Measurements from ENCODE around the gene NFATC1.

NFATC1 gene

DNA sequence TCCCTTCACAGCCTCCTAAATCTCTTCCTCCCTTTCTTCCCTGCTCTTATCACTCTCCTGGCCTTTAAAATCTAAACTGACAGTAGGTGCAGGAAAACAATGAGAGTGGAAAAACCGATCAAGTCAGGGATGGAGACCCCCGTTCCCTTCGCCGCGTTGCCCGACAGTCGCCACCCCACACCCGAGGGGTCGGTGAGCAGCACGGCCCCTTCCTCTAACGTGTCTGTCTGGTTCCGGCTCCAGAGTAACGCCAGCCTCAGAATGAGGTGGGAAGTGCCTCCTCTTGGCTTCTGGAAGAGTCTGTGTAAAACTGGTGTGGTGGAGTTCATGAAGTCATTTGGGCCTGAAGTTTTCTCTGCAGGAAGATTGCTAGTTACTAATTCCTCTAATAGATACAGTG lies 138.6 kb downstream of the NFATC1 start:
- no peak for DNase-seq (ENCODE audit: low read depth in 2 of 2)

DNA sequence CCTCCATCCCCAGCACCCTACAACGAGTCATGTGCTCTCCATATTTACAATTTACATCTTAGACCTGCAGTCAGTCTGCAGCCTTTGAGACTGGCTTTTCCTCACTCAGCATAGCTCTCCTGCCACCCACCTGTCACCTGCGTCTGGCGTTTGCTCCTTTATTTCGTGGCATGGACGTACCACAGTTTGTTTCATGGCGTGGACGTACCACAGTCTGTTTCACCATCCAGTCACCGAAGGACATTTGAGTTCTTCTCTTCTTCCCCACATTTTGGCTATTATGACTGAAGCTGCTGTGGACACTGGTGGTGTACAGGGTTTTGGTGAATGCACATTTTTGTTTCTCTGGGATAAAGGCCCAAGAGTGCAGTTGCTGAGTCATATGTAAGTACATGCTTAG lies 142.0 kb downstream of the NFATC1 start:
- DNase-seq (ENCODE audit: low read depth in 2 of 2): no peak

DNA sequence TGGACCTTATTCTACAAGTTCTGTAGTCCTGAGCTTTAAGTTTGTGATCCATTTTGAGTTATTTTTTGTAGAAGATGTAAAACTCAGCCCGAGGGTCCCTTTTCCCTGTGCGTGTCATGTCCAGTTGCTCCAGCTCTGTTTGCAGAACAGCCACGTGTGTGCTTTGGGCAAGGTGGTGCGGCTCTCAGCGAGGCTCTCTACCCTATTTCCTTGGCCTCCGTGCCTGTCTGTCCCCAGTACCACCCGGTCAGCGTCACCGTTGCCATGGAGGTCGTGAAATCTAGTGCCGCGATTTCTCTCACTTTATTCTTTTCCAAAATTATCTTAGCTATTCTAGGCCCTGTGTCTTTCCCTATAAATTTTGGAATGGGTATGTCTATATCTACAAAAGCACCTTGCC lies 142.9 kb downstream of the NFATC1 start:
- DNase-seq (ENCODE audit: low read depth in 2 of 2): no peak

DNA sequence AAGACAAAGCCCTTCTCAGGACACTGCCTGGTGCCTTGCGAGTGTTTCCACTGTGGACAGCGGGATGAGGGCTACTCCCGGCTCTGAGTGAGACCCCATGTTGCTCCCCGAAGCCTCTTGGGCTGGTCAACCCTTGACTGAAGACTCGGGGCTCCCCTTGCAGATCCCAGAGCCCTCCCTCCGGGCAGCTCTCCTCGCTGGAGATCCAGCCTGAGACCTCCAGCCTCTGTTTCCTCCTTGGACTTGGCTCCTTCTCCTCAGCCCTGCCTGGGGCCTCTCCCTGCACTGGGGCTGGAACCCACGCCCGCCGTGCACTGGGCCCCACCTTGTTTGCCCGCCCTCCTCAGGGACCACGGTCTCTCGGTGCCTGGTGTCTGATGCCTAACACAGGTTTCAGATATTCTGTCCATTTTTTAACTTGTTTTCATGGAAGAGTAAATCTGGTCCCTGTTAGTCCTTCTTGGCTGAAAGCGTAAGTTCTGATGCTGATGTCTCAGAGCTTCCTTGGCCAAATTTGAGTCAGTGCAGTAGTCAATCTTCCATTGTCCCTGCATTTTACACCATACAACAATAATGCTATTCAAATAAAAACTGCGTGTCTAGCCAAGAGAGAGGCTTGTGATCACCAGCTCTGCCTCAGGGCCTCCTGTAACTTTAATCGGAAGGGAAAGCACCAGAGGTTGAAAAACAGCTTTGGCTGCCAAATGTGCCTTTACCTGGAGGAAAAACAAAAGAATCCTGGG lies 144.6 kb downstream of the NFATC1 start:
- no peak for DNase-seq (ENCODE audit: low read depth in 2 of 2)

DNA sequence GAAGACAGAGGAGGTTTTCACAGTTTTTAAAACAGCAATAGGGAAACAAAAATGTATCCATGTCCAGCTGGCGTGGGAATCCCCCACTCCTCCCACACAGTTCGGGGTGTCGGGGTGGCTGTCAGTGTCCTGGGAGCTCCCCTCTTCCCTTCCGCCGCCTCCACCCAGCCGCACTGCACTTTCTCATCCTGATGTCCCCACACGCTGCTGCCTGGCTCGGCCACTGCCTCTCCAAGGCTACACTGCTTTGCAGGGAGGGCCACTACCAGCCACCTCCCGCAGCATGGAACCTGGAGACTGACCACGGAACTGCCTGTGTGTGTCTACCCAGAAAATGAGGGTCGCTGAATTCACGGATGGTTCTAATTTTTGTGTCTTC lies 145.2 kb downstream of the NFATC1 start:
- no peak for DNase-seq (ENCODE audit: low read depth in 2 of 2)

DNA sequence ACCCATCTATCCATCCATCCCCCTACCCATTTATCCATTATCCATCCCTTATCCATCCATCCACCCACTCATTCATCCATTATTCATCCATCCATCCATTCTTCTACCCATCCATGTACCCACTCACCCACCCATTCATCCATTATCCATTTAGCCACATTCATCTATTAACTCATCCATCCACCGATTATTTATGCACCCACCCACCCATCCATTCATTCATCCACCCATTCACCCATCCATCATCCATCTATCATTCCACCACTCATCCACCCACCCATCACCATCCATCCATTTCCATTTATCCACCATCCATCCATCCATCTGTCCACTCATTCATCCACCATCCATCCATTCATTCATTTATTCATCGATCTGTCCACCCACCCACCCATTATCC lies 146.5 kb downstream of the NFATC1 start:
- no peak for DNase-seq (ENCODE audit: low read depth in 2 of 2)

DNA sequence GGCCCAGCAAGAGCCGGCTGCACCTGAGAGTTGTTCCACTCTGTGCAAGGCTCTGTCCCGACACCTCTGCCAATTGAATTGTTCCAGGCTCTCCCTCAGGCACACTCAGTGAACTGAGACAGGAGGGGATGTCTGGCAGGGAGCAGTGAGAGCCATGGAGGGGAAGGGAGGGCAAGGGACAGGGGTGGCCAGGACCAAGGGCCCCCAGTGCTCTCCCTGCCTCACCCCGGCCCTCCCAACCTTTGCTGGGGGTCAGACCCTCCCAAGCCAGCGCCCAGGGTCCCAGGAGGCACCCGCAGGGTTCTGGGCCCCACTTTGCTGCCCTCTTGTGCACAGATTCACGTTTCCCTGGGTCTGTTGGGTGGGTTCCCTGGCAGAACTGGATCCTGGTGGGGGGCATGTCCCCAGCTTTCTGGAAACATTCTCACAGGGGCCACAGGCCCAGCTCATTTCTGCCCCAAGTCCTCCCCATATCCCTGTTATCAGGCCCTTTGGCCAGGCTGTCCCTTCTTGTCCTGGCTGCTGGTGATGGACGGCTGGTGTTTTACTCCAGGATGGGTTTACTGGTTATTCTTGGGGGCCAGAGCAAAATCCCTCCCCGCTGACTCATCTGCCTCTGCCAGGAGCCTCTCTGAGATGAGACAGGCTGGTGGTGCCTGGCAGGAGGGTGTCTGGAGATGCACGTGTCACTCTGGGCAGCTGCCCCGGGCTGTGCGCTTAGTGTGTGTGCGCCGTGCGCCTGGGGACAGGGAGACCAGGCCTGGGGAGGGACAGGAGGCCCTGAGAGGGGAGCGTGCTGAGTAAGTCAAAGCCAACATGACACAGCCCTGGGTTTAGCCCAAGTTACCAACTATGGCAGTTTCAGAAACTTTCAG lies 147.4 kb downstream of the NFATC1 start:
- no peak for DNase-seq (ENCODE audit: low read depth in 2 of 2)

DNA sequence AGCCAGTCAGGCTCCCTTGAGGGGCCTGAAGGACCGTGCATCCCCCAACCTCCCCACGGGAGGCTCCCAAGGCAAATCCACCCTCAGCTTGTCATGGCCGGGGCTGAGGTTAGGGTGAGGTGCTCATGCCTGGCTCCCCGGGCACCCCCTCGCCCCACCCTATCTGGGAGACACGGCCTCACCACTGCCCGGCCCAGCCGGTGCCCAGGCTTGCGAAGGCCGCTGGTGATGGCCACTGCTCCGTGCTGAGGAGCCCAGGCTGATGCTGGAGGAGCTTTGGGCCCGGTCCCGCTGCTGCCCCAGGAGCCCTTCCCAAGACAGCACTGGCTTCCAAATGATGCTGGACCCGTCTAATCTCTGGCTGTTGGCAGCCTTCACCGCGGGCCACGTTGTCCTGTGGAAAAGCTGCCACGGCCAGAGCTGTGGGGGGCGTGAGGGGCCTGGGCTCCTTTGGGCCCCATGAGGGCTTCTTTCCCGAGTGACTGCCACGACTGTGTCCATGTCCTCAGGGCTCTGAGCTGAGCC lies 148.2 kb downstream of the NFATC1 start:
- no peak for DNase-seq (ENCODE audit: low read depth in 2 of 2)

DNA sequence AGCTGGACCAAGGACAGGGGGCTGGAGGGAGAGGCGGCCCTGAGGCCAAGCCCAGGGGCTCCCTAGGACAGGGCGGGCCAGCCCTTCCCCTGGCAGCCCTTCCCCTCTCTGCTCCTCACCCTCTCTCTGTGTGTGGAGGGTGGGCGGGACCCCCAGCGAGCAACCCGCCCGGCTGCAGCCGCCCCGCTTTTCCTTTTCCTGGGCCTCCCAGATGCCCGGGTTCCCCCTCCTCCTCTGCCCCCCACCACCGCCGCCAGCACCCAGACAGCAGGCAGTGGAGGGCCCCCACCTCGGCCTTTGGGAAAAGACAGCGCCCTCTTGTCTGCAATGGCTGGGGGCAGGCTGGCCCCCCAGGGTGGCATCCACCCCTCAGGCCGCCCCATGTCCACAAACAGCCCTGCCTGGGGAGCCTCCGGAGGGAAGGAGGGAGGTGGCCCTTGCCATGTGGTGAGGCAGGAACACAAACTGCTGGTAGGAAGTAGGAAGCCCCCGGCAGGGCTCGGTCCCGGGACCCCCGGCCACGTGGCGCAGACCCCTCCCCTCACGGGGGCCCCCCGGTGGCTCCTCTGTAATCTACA lies 148.7 kb downstream of the NFATC1 start:
- no peak for DNase-seq (ENCODE audit: low read depth in 2 of 2)

DNA sequence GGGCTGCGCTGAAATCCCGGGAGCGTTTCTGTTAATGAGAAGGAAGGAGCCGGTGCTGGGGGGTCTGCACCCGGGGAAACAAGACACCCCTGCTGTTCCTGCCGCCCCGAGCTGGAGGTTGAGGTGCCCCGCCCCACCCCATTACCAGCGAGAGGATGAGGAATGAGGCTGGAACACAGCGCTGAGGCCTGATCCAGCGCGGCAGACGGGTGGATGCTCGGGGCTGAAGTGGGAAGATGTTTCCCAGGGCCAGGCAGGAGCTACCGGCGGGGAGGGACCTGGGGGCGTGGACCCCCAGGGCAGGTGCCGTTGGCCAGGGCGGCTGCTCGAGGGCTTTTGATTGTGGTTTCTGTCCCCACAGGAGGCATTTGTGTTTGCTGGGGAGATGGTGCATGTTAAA lies 149.5 kb downstream of the NFATC1 start:
- DNase-seq (ENCODE audit: low read depth in 2 of 2): no peak

DNA sequence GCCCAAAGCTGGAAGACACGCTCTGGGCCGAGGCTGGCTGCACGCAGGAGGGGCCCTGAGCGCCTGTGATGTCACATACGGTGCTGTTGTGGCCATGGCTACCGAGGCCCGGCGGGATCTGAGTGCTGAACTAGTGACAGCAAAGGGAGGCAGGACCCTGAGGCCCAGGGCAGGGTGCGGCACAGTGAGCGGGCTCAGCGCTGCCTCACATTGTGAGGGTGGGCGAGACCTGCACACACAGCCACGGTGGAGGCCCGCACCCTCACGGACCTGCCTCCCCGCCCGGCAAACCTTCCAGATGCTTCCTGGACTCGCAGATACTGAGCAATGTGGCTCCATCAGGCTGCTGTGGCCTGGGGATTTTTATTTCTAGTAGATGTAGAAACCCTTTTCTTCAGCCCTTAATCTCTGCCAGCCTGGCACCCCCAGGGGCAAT lies 150.0 kb downstream of the NFATC1 start:
- no peak for DNase-seq (ENCODE audit: low read depth in 2 of 2)

DNA sequence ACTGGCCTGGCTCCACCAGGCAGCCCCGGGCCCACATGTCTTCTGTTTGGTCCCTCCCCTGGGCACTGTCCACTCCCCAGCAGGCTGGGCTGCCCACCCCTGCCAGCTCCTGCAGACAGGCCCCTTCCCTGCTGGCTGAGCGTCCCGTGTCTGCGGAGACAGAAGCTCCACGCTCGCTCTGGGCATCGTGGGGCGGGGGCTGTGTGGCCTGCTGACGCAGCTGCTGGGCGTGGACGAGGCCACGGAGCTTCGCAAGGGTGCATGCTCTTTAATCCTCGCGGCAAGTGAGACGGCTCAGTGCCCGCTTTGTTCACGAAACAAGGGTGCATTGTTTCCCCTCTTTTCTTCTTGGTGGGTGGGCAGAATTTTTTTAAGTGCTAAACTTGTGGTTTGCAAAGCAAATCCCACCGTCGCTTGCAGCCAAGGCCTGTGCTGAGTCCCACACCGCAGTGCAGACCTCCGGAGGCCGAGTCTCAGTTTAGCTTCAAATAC lies 151.1 kb downstream of the NFATC1 start:
- no peak for DNase-seq (ENCODE audit: low read depth in 2 of 2)

DNA sequence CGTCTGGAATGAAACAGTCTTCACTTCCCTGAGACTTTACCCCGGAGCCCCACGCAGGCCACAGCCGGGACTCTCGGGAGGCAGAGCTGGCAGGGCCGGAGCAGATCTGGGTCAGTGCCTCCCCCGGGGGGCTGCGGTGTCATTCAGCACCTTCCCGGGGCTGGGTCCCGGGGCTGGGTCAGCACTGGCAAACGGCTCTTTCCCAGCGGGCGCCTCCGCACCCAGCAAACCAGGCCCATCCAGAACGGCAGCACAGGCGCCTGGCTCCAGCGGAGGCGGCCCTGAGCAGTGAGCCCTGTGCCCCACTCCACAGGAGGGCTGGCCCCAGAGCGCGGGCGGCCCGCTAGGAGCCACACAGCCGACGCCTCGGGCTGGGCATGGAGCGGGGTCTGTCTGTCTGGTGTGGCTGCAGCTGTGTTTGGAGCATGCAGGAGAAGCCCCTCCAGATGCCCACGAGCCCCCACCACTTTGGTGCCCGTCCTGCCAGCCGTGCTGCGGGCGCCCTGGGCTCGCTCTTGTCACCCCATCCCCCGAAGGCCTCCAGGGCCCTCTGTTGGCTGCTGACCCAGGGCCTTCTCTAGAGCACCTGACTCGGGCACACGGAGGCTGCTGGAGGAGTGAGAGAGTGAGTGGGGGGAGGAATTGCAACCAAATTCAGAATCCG lies 151.8 kb downstream of the NFATC1 start:
- no peak for DNase-seq (ENCODE audit: low read depth in 2 of 2)

DNA sequence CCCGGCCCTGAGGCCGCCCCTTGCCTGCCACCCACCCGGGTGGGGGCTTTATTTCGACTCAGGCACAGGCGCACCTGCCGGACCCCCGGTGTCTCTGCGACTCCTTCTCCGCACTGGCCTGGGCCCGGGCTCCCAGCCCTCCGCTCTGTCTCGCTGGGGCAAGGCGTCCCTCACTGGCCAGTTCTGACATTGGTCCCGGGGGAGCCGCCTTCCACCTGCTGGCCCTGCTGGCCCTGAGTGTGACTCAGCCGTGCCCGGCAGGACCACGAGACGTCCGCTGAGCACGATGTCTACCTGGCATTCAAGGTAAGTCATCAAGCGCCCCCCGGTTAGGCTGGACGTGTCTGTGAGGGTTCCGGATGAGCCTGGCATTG lies 152.3 kb downstream of the NFATC1 start:
- DNase-seq (ENCODE audit: low read depth in 2 of 2): no peak

DNA sequence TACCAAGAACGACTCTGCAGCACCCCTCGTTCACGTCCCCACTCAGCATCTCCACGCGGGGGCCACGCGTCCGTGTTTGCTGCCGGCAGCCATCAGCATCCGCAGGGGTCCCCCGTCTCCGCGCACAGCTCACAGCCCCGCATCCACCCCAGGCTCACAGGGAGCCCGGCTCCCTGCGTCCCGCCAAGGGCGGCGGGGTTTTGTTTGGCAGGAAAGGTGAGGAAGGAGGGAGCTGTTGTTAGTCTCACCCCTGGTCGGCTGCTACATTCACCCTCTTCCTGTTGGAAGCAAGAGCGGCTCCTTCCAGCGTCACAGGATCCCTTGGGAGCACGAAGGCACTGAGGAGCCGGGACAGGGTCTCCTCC lies 152.9 kb downstream of the NFATC1 start:
- DNase-seq (ENCODE audit: low read depth in 2 of 2): no peak

DNA sequence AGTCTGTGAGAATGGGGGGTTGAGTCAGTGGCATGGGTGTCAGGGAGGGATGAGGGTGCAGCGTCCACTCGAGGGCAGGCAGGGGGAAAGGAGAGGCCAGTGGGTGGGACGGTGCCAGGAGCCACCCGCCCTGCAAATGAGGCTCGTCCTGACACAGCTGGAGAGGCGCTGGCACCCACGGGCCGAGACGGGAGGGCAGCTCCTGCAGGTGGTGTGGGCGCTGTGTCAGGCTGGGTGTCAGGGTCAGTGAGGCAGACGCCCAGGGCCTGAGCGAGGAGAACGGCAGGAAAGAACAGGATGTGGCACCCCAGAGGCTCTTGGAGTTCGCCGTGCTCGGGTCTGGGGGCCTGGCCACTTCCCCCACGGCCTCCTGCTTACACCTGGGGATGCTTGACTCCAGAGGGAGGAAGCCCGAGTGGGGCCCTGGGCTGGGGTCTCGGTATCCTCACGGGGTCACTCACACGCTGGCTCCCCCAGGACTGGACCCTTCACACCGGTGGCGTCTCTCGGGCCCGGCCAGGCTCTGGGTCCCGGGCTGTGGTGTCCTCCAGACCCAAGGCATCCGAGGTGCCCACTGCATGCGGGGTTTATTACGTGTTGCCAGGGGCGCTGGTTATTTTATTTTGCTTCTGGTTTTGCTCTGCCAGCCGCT lies 153.4 kb downstream of the NFATC1 start:
- DNase-seq (ENCODE audit: low read depth in 2 of 2): no peak

DNA sequence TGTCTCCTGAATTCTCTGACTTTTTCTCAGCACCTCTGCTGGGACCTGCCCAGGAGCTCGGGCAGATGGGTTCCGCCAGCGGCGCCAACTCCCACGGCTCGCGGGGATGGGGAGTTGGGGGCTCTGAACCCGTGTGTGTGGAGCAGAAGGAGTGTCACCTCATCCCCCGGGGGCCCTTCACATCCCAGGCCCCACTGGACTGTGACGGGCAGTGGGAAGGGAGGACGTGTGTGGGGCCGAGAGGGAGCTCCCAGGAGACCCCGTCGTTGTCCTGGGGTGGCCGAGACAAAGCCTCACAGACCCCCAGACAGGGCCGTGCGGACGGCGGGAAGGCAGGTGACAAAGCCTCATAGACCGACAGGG lies 153.9 kb downstream of the NFATC1 start:
- DNase-seq (ENCODE audit: low read depth in 2 of 2): no peak

DNA sequence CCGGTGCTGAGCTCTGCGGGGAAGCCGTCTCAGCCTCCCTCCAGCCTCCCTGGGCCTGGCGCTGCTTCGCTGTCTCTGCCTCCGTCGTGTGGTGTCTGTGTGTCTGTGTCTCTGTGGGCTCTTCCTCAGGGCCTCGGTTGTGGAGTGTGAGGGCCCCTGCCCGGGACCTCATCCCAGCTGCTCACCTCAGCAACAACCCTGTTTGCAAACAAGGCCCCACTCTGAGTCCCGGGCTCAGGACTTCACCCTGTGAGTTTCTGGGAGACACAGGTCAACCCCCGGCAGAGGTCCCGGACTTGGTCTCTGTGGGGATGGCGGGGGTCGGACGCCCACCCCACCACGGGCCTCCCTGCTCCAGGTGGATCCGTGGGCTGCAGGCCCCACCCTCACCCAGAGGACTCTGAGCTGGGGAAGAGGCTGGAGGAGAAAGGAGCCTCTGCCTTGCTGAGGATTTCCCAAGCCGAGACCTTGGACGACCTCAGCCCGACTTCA lies 156.5 kb downstream of the NFATC1 start:
- no peak for DNase-seq (ENCODE audit: low read depth in 2 of 2)

DNA sequence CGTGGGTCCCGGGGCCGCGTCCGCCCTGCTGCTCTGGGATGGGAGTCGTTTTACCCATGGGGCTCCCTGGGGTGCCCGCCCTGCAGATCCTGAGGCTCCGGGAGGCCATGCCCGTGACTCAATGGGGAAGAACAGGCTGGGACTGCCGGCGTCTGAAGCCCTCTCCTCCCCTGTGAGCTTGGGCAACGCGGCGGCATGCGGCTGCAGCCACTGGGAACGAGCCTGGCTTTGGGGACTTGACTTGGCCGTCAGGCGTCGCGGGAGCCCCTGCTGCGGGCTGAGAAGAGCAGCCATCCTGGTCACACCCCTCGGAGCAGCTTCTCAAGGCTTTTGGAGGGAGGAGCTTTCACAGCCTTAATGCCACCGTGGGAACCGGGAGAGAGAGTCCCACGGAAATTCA lies 157.0 kb downstream of the NFATC1 start:
- DNase-seq (ENCODE audit: low read depth in 2 of 2): no peak

DNA sequence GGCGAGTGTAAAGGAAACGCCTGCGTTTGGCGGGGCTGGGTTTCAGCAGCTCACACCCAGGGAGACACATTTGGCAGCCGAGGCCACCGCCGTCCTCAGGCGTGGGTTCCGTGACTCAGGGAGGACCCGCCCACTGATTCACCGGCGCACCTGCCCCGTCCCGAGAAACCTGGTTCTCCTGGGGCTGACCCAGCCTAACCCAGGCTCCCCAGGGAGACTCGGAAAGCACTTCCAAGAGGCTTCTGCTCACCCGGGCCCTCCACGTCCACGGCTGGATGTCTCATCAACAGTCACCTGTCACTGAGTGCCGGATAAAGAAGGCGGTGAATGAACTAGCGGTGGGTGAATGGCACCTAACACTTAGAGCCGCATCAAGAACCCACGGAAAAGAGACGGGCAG lies 157.4 kb downstream of the NFATC1 start:
- no peak for DNase-seq (ENCODE audit: low read depth in 2 of 2)

DNA sequence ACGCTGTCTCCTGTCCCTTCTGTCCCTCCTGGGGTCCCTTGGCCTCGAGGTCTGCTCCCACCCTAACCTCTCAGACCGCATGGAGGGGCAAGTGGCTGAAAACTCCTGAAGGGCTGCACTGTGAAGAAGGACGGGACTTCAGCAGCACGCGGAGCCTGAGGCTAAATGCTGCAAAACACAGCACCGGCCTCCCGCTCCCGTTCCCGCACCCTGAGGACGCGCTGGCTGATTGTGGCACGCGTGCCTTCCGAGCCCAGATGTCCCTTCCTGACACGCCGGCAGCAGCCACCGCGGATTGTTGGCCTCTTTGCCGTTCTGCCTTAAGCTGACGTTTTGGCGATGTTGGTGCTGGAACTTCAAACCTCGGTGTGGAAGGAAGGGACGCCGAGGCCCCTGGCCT lies 158.0 kb downstream of the NFATC1 start:
- DNase-seq (ENCODE audit: low read depth in 2 of 2): no peak

Measured in fibroblast of skin of left biceps (primary cell).